HEK293 (cell line): ENCODE data around the gene ARHGEF7.
A peak's percentile ranks its signal among the peaks of the same experiment; 100 is the strongest.

Experiments used
- CTCF ChIA-PET: fragments of 350-600 bp; formaldehyde crosslinking; extraction: SDS; loops from one replicate; lab custom pipeline; 2021; ENCODE audit warnings: antibody characterized with exemption; lab: Yijun Ruan, JAX
- POLR2A ChIA-PET: fragments of 300-600 bp; formaldehyde crosslinking; extraction: SDS; loops from one replicate; lab custom pipeline; 2020; ENCODE audit warnings: antibody characterized with exemption, inconsistent platforms; lab: Yijun Ruan, JAX
- H3K27ac ChIP-seq: fragments of 200-500 bp; sonication (Bioruptor generic); 2 replicates; pipeline ENCODE4 v1.5.1; 2014; ENCODE audit warnings: low read depth, low read length, control low read depth, inconsistent platforms; ENCODE audit errors: extremely low read depth
- H3K36me3 ChIP-seq, 2 experiments: fragments of 200-500 bp in 1 of 2; sonication (Bioruptor generic) in 1 of 2; 1 replicate in 1 of 2; 2 replicates in 1 of 2; pipeline ENCODE4 v1.5.1; 2014 to 2017; ENCODE audit warnings: inconsistent platforms in 2 of 2, low read length in 2 of 2; ENCODE audit not compliant: control insufficient read depth in 2 of 2, insufficient read depth in 1 of 2
- H3K4me1 ChIP-seq: fragments of 200-500 bp; sonication (Bioruptor generic); 2 replicates; pipeline ENCODE4 v1.5.1; 2014; ENCODE audit warnings: mild to moderate bottlenecking, low read length, inconsistent platforms; ENCODE audit not compliant: control insufficient read depth, insufficient read depth
- H3K4me3 ChIP-seq: 2 replicates; pipeline ENCODE4 v1.5.1; 2011; ENCODE audit warnings: low read depth, mild to moderate bottlenecking, control low read depth, low read length, moderate library complexity
- H3K9me3 ChIP-seq: fragments of 200-500 bp; sonication (Bioruptor generic); 2 replicates; pipeline ENCODE4 v1.5.1; 2014; ENCODE audit warnings: low read depth, low read length, inconsistent platforms; ENCODE audit not compliant: control insufficient read depth, insufficient read depth
- BCL11A ChIP-seq: fragments of 450-650 bp; formaldehyde crosslinking; IDR thresholded peaks from 2 replicates; pipeline ENCODE4 v1.5.1; 2016; ENCODE audit warnings: low read depth, missing biosample characterization, missing genetic modification characterization
- GLI4 ChIP-seq: fragments of 450-650 bp; formaldehyde crosslinking; IDR thresholded peaks from 2 replicates; pipeline ENCODE4 v1.5.1; 2016; ENCODE audit warnings: missing biosample characterization, missing genetic modification characterization
- INSM2 ChIP-seq: fragments of 450-650 bp; formaldehyde crosslinking; IDR thresholded peaks from 2 replicates; pipeline ENCODE4 v1.5.1; 2016; ENCODE audit warnings: missing biosample characterization, missing genetic modification characterization
- KLF9 ChIP-seq: fragments of 450-650 bp; formaldehyde crosslinking; IDR thresholded peaks from 2 replicates; pipeline ENCODE4 v1.5.1; 2016; ENCODE audit warnings: missing biosample characterization, missing genetic modification characterization, low read depth
- REPIN1 ChIP-seq: fragments of 450-650 bp; formaldehyde crosslinking; IDR thresholded peaks from 2 replicates; pipeline ENCODE4 v1.5.1; 2017; ENCODE audit warnings: missing biosample characterization, missing genetic modification characterization, low read depth
- SCRT2 ChIP-seq: fragments of 450-650 bp; formaldehyde crosslinking; IDR thresholded peaks from 2 replicates; pipeline ENCODE4 v1.5.1; 2016; ENCODE audit warnings: missing biosample characterization, missing genetic modification characterization
- ZBTB17 ChIP-seq: fragments of 450-650 bp; formaldehyde crosslinking; IDR thresholded peaks from 2 replicates; pipeline ENCODE4 v1.5.1; 2016; ENCODE audit warnings: missing biosample characterization, missing genetic modification characterization
- ZFP37 ChIP-seq: fragments of 450-650 bp; formaldehyde crosslinking; IDR thresholded peaks from 2 replicates; pipeline ENCODE4 v1.5.1; 2016; ENCODE audit warnings: missing biosample characterization, missing genetic modification characterization
- ZIC2 ChIP-seq: fragments of 450-650 bp; formaldehyde crosslinking; IDR thresholded peaks from 2 replicates; pipeline ENCODE4 v1.5.1; 2016; ENCODE audit warnings: missing biosample characterization, missing genetic modification characterization
- ZNF248 ChIP-seq: fragments of 450-650 bp; formaldehyde crosslinking; IDR thresholded peaks from 2 replicates; pipeline ENCODE4 v1.5.1; 2017; ENCODE audit warnings: missing biosample characterization, missing genetic modification characterization
- ZNF280D ChIP-seq: fragments of 450-650 bp; formaldehyde crosslinking; IDR thresholded peaks from 2 replicates; pipeline ENCODE4 v1.5.1; 2016; ENCODE audit warnings: missing biosample characterization, missing genetic modification characterization
- ZNF433 ChIP-seq: fragments of 450-650 bp; formaldehyde crosslinking; IDR thresholded peaks from 2 replicates; pipeline ENCODE4 v1.5.1; 2016; ENCODE audit warnings: missing biosample characterization, missing genetic modification characterization, low read depth
- ZNF514 ChIP-seq: fragments of 450-650 bp; formaldehyde crosslinking; IDR thresholded peaks from 2 replicates; pipeline ENCODE4 v1.5.1; 2016; ENCODE audit warnings: missing biosample characterization, missing genetic modification characterization
- ZNF600 ChIP-seq: fragments of 450-650 bp; formaldehyde crosslinking; IDR thresholded peaks from 2 replicates; pipeline ENCODE4 v1.5.1; 2016; ENCODE audit warnings: missing biosample characterization, missing genetic modification characterization
- ZNF623 ChIP-seq: fragments of 450-650 bp; formaldehyde crosslinking; IDR thresholded peaks from 2 replicates; pipeline ENCODE4 v1.5.1; 2016; ENCODE audit warnings: missing biosample characterization, missing genetic modification characterization
- ZNF626 ChIP-seq: fragments of 450-650 bp; sonication (Bioruptor Pico); formaldehyde crosslinking; IDR thresholded peaks from 2 replicates; pipeline ENCODE4 v1.5.1; 2018; ENCODE audit warnings: missing biosample characterization, missing genetic modification characterization, inconsistent platforms
- ZNF658 ChIP-seq: fragments of 450-650 bp; formaldehyde crosslinking; IDR thresholded peaks from 2 replicates; pipeline ENCODE4; 2016; ENCODE audit warnings: missing biosample characterization, missing genetic modification characterization
- ZNF707 ChIP-seq: fragments of 450-650 bp; formaldehyde crosslinking; IDR thresholded peaks from 2 replicates; pipeline ENCODE4 v1.5.1; 2016; ENCODE audit warnings: missing biosample characterization, missing genetic modification characterization
- ZNF768 ChIP-seq: fragments of 450-650 bp; formaldehyde crosslinking; IDR thresholded peaks from 2 replicates; pipeline ENCODE4 v1.5.1; 2018; ENCODE audit warnings: missing biosample characterization, mild to moderate bottlenecking, missing genetic modification characterization
- ZNF776 ChIP-seq: fragments of 450-650 bp; formaldehyde crosslinking; IDR thresholded peaks from 2 replicates; pipeline ENCODE4 v1.5.0; 2017; ENCODE audit warnings: missing biosample characterization, missing genetic modification characterization, borderline replicate concordance
- ZNF837 ChIP-seq: fragments of 450-650 bp; formaldehyde crosslinking; IDR thresholded peaks from 2 replicates; pipeline ENCODE4 v1.5.1; 2016; ENCODE audit warnings: missing biosample characterization, missing genetic modification characterization

Gene ARHGEF7

GRCh38 chr13:111239764-111240670 lies 124.9 kb downstream of the ARHGEF7 start:
- POLR2A ChIA-PET = no interaction called here
- Histone ChIP-seq H3K4me3 (no peak overlapping the region), H3K4me1 (no peaks in the 10 kb centered on the region), H3K27ac (no peak overlapping the region), H3K36me3 (peaks cover 4 to 17% of the 10 kb centered on the region in 2 experiments; a peak in 2 of 3 replicates), H3K9me3 (no peaks in the 10 kb centered on the region)
- CTCF ChIA-PET = interaction anchor here (0.6 kb wide), 1 partner anchor 295 kb away, joined by 4 read pairs; no protein-coding TSS in a partner anchor
- TF ChIP-seq SCRT2 (tag by site-specific recombination) = peak; percentile 23; the same call in 1 of the 2 replicates
- TF ChIP-seq ZNF658 (tag by site-specific recombination) = no peak

- Histone ChIP-seq H3K4me3 (no peak overlapping the region), H3K4me1 (no peaks in the 10 kb centered on the region), H3K27ac (no peak overlapping the region), H3K9me3 (no peaks in the 10 kb centered on the region), H3K36me3 (peaks cover 4 to 26% of the 10 kb centered on the region in 2 experiments; a peak in 2 of 3 replicates)
- ChIA-PET POLR2A (no interaction called here), CTCF (no interaction called here)
- TF ChIP-seq ZBTB17 (no peak), KLF9 (tag by site-specific recombination) (no peak), ZNF600 (tag by site-specific recombination) (no peak), ZNF707 (tag by site-specific recombination) (no peak), ZIC2 (tag by site-specific recombination) (peak; percentile 77), ZNF514 (no peak), ZNF248 (no peak), REPIN1 (no peak)
Measured at GRCh38 chr13:111241006-111241755, 126.1 kb downstream of the ARHGEF7 start.

GRCh38 chr13:111241862-111242261 lies 126.8 kb downstream of the ARHGEF7 start:
- TF ChIP-seq ZNF768 (tag by site-specific recombination) (no peak), INSM2 (tag by site-specific recombination) (no peak), ZNF280D (tag by site-specific recombination) (no peak), ZNF837 (tag by site-specific recombination) (no peak), ZNF433 (tag by site-specific recombination) (no peak), GLI4 (tag by site-specific recombination) (no peak), ZNF776 (tag by site-specific recombination) (no peak), ZNF248 (no peak), BCL11A (tag by site-specific recombination) (no peak), ZFP37 (no peak), ZNF626 (tag by site-specific recombination) (no peak), ZNF623 (tag by site-specific recombination) (no peak)
- H3K36me3 ChIP-seq = peaks cover 4 to 33% of the 10 kb centered on the region in 2 experiments; a peak in 2 of 3 replicates
- ChIA-PET CTCF (no interaction called here), POLR2A (no interaction called here)
- no peak overlapping the region for H3K4me3 ChIP-seq
- no peaks in the 10 kb centered on the region for H3K4me1 ChIP-seq
- no peak overlapping the region for H3K27ac ChIP-seq
- no peaks in the 10 kb centered on the region for H3K9me3 ChIP-seq
